ENCODE results near the gene CNTNAP4.

DNA sequence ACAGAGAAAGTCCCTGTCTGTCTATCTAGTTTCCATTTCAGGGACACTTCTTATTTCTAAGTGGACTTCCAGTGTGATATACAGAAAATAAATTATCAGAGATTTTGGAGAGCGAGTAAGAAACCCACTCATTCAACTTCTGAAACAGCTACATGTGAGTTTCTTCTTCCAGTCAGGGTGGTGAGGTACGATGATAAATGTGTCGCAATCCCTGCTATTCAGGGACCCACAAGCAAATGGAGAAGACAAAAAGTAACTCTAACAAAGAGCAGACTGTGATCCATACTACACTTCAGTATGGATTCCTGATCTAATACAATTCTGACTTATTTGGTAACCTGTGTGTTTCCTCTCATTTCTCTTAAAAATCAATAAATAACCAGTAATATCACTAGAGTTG, 16.8 kb downstream of the CNTNAP4 start:
- TF ChIP-seq ZFP3 (CRISPR knock-in tag; IDR thresholded peaks at IDR 0.05) (no peak), ZC3H10 (CRISPR knock-in tag; IDR thresholded peaks at IDR 0.05) (no peak), PATZ1 (CRISPR knock-in tag; IDR thresholded peaks at IDR 0.05; ENCODE audit: borderline replicate concordance) (no peak)
- TF ChIP-seq, protein P1, sequence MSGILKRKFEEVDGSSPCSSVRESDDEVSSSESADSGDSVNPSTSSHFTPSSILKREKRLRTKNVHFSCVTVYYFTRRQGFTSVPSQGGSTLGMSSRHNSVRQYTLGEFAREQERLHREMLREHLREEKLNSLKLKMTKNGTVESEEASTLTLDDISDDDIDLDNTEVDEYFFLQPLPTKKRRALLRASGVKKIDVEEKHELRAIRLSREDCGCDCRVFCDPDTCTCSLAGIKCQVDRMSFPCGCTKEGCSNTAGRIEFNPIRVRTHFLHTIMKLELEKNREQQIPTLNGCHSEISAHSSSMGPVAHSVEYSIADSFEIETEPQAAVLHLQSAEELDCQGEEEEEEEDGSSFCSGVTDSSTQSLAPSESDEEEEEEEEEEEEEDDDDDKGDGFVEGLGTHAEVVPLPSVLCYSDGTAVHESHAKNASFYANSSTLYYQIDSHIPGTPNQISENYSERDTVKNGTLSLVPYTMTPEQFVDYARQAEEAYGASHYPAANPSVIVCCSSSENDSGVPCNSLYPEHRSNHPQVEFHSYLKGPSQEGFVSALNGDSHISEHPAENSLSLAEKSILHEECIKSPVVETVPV (CRISPR knock-in tag; IDR thresholded peaks at IDR 0.05) = no peak
- TF ChIP-seq, protein P2, sequence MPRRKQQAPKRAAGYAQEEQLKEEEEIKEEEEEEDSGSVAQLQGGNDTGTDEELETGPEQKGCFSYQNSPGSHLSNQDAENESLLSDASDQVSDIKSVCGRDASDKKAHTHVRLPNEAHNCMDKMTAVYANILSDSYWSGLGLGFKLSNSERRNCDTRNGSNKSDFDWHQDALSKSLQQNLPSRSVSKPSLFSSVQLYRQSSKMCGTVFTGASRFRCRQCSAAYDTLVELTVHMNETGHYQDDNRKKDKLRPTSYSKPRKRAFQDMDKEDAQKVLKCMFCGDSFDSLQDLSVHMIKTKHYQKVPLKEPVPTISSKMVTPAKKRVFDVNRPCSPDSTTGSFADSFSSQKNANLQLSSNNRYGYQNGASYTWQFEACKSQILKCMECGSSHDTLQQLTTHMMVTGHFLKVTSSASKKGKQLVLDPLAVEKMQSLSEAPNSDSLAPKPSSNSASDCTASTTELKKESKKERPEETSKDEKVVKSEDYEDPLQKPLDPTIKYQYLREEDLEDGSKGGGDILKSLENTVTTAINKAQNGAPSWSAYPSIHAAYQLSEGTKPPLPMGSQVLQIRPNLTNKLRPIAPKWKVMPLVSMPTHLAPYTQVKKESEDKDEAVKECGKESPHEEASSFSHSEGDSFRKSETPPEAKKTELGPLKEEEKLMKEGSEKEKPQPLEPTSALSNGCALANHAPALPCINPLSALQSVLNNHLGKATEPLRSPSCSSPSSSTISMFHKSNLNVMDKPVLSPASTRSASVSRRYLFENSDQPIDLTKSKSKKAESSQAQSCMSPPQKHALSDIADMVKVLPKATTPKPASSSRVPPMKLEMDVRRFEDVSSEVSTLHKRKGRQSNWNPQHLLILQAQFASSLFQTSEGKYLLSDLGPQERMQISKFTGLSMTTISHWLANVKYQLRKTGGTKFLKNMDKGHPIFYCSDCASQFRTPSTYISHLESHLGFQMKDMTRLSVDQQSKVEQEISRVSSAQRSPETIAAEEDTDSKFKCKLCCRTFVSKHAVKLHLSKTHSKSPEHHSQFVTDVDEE (CRISPR knock-in tag; IDR thresholded peaks at IDR 0.05) = no peak

All from SK-N-SH treated with all-trans-retinoic acid at 6 μM for 48 hours (cell line).